H9 (cell line): ENCODE results near the gene NDST1. TPM values are rescaled to one million over a fixed set of nuclear protein-coding genes. Genes with fewer than 3 reads are reported as not detected.

Source experiments
- DNase-seq: peaks from one replicate; pipeline ENCODE4 v3.0.0-alpha.2; 2017
- H2AFZ ChIP-seq: one replicate; pipeline ENCODE4 v1.6.1; 2013; ENCODE audit warnings: mild to moderate bottlenecking, low read length, control low read depth, moderate library complexity
- H2AK5ac ChIP-seq: 2 replicates; pipeline ENCODE4 v1.6.1; 2013; ENCODE audit warnings: low read length, control low read depth, mixed read lengths; ENCODE audit not compliant: insufficient read length
- H2BK120ac ChIP-seq: one replicate; pipeline ENCODE4 v1.6.1; 2013; ENCODE audit warnings: low read depth, mild to moderate bottlenecking, low read length, control low read depth, inconsistent platforms; ENCODE audit not compliant: poor library complexity, severe bottlenecking
- H2BK12ac ChIP-seq: 2 replicates; pipeline ENCODE4 v1.6.1; 2013; ENCODE audit warnings: low read length, control low read depth, mixed read lengths, low read depth; ENCODE audit not compliant: insufficient read length
- H2BK15ac ChIP-seq: 2 replicates; pipeline ENCODE4 v1.6.1; 2013; ENCODE audit warnings: low read depth, low read length, control low read depth
- H2BK20ac ChIP-seq: one replicate; pipeline ENCODE4 v1.6.1; 2013; ENCODE audit warnings: low read depth, mild to moderate bottlenecking, low read length, control low read depth, inconsistent platforms; ENCODE audit not compliant: poor library complexity, severe bottlenecking
- H2BK5ac ChIP-seq: 2 replicates; pipeline ENCODE4 v1.6.1; 2013; ENCODE audit warnings: low read length, control low read depth, mixed read lengths; ENCODE audit not compliant: insufficient read length
- H3K14ac ChIP-seq: 2 replicates; pipeline ENCODE4 v1.6.1; 2013; ENCODE audit warnings: low read length, control low read depth; ENCODE audit not compliant: insufficient read depth
- H3K18ac ChIP-seq: 2 replicates; pipeline ENCODE4 v1.6.1; 2013; ENCODE audit warnings: low read depth, mild to moderate bottlenecking, mixed read lengths, low read length, control low read depth; ENCODE audit not compliant: insufficient read length
- H3K23ac ChIP-seq: 2 replicates; pipeline ENCODE4 v1.6.1; 2013; ENCODE audit warnings: low read length, control low read depth, mixed read lengths, low read depth; ENCODE audit not compliant: insufficient read length
- H3K23me2 ChIP-seq: 2 replicates; pipeline ENCODE4 v1.6.1; 2013; ENCODE audit warnings: low read depth, mild to moderate bottlenecking, mixed read lengths, low read length, control low read depth; ENCODE audit not compliant: insufficient read length, poor library complexity, severe bottlenecking
- H3K27ac ChIP-seq: 2 replicates; pipeline ENCODE4 v1.5.1; 2013; ENCODE audit warnings: low read length, control low read depth, mixed read lengths, low read depth; ENCODE audit not compliant: insufficient read length
- H3K27me3 ChIP-seq: 2 replicates; pipeline ENCODE4 v1.6.1; 2013; ENCODE audit warnings: low read length, control low read depth, inconsistent platforms; ENCODE audit not compliant: insufficient read depth
- H3K4ac ChIP-seq: 2 replicates; pipeline ENCODE4 v1.6.1; 2013; ENCODE audit warnings: low read depth, mild to moderate bottlenecking, control low read depth, inconsistent platforms, low read length, moderate library complexity
- H3K4me1 ChIP-seq: 2 replicates; pipeline ENCODE4 v1.6.1; 2013; ENCODE audit warnings: low read length, control low read depth, inconsistent platforms; ENCODE audit not compliant: insufficient read depth
- H3K4me2 ChIP-seq: 2 replicates; pipeline ENCODE4 v1.6.1; 2013; ENCODE audit warnings: low read length, control low read depth, mixed read lengths; ENCODE audit not compliant: insufficient read length, insufficient read depth
- H3K56ac ChIP-seq: 2 replicates; pipeline ENCODE4 v1.6.1; 2013; ENCODE audit warnings: low read depth, mild to moderate bottlenecking, mixed read lengths, low read length, control low read depth; ENCODE audit not compliant: insufficient read length
- H3K79me1 ChIP-seq: 2 replicates; pipeline ENCODE4 v1.6.1; 2013; ENCODE audit warnings: low read depth, mild to moderate bottlenecking, moderate library complexity, low read length, control low read depth, inconsistent platforms; ENCODE audit not compliant: insufficient read depth, poor library complexity, severe bottlenecking
- H3K79me2 ChIP-seq: 2 replicates; pipeline ENCODE4 v1.6.1; 2013; ENCODE audit warnings: low read length, control low read depth, inconsistent platforms; ENCODE audit not compliant: insufficient read depth
- H3K9ac ChIP-seq: 2 replicates; pipeline ENCODE4 v1.6.1; 2013; ENCODE audit warnings: low read length, control low read depth, mixed read lengths; ENCODE audit not compliant: insufficient read length; ENCODE audit errors: extremely low read depth
- H3K9me3 ChIP-seq: one replicate; pipeline ENCODE4 v1.6.1; 2013; ENCODE audit warnings: low read depth, low read length, inconsistent platforms; ENCODE audit not compliant: control insufficient read depth
- H3T11ph ChIP-seq: one replicate; pipeline ENCODE4 v1.6.1; 2013; ENCODE audit warnings: mild to moderate bottlenecking, low read length, control low read depth, inconsistent platforms
- H4K20me1 ChIP-seq: one replicate; pipeline ENCODE4 v1.6.1; 2013; ENCODE audit not compliant: control insufficient read depth, insufficient read length, insufficient read depth
- H4K5ac ChIP-seq: 2 replicates; pipeline ENCODE4 v1.6.1; 2013; ENCODE audit warnings: low read depth, mild to moderate bottlenecking, mixed read lengths, low read length, control low read depth; ENCODE audit not compliant: insufficient read length
- H4K8ac ChIP-seq: replicated peaks from 2 replicates; pipeline ENCODE4 v1.6.1; 2013; ENCODE audit warnings: low read length, control low read depth, mixed read lengths, low read depth; ENCODE audit not compliant: insufficient read length
- H4K91ac ChIP-seq: 2 replicates; pipeline ENCODE4 v1.6.1; 2013; ENCODE audit warnings: low read depth, mild to moderate bottlenecking, moderate library complexity, mixed read lengths, low read length, control low read depth; ENCODE audit not compliant: insufficient read length
- H3K27ac Mint-ChIP-seq, 3 experiments: 2 replicates in 2 of 3; 3 replicates in 1 of 3; pipeline ENCODE4 v1.8.0; 2020 to 2021; ENCODE audit warnings: mixed read lengths in 3 of 3, mild to moderate bottlenecking in 1 of 3, moderate library complexity in 1 of 3
- H3K27me3 Mint-ChIP-seq: 2 replicates; pipeline ENCODE4 v1.8.0; 2021; ENCODE audit warnings: low read depth, mild to moderate bottlenecking, moderate library complexity, mixed read lengths
- H3K36me3 Mint-ChIP-seq, 3 experiments: 2 replicates in 2 of 3; 3 replicates in 1 of 3; pipeline ENCODE4 v1.8.0; 2020 to 2021; ENCODE audit warnings: low read depth in 3 of 3, mixed read lengths in 3 of 3; ENCODE audit not compliant: insufficient read depth in 1 of 3
- H3K4me1 Mint-ChIP-seq, 2 experiments: 2 replicates each; pipeline ENCODE4 v1.8.0; 2020; ENCODE audit warnings: mixed read lengths in 2 of 2
- H3K4me3 Mint-ChIP-seq, 2 experiments: 2 replicates in 1 of 2; 3 replicates in 1 of 2; pipeline ENCODE4 v1.8.0; 2020 to 2021; ENCODE audit warnings: mild to moderate bottlenecking in 2 of 2, mixed read lengths in 2 of 2, moderate library complexity in 1 of 2
- H3K9me3 Mint-ChIP-seq, 2 experiments: 2 replicates in 1 of 2; 3 replicates in 1 of 2; pipeline ENCODE4 v1.8.0; 2020; ENCODE audit warnings: mild to moderate bottlenecking in 2 of 2, mixed read lengths in 2 of 2, moderate library complexity in 1 of 2
- CTCF ChIP-seq: fragments of 200-600 bp; sonication (generic); conservative IDR thresholded peaks from 3 replicates; pipeline ENCODE4 v1.8.0; 2021; ENCODE audit warnings: antibody characterized with exemption, mild to moderate bottlenecking
- WGBS: extraction: QIAGEN DNeasy Blood & Tissue Kit; methylation state at CpG from one replicate; pipeline ENCODE4 v1.1.7; 2013; ENCODE audit warnings: missing lambda C conversion rate, low lambda C conversion rate, mixed read lengths; ENCODE audit not compliant: insufficient read length; ENCODE audit errors: extremely low coverage; 5-methylcytosine and 5-hydroxymethylcytosine counted together
- total RNA-seq: library from RNA; stranded (reverse); gene quantifications from 2 replicates; pipeline ENCODE4 v1.2.1, GENCODE V29; 2021

Gene NDST1
- total RNA-seq, 1 experiment from 2014 or later, result 65.5 TPM

- Histone ChIP-seq H3K79me2 (no peaks in the 10 kb centered on the region), H3K79me1 (no peaks in the 10 kb centered on the region), H3K27me3 (no peaks in the 10 kb centered on the region), H3K18ac (no peak overlapping the region), H2AK5ac (no peak overlapping the region), H2BK120ac (no peak overlapping the region), H2BK15ac (no peak overlapping the region), H3K4me1 (no peaks in the 10 kb centered on the region), H3T11ph (no peak overlapping the region), H3K23ac (no peak overlapping the region), H4K20me1 (peaks cover 2% of the 10 kb centered on the region), H2AFZ (no peak overlapping the region), H3K14ac (no peak overlapping the region; the same call in 1 of the 2 replicates), H3K56ac (no peak overlapping the region), H3K27ac (no peak overlapping the region), H3K4ac (no peak overlapping the region), H4K5ac (no peak overlapping the region), H3K4me2 (no peak overlapping the region), H4K8ac (no peak overlapping the region), H2BK20ac (no peak overlapping the region), H3K9ac (no peak overlapping the region), H2BK5ac (no peak overlapping the region), H2BK12ac (no peak overlapping the region), H4K91ac (no peak overlapping the region), H3K9me3 (no peaks in the 10 kb centered on the region), H3K23me2 (no peaks in the 10 kb centered on the region)
- no peak for TF ChIP-seq CTCF
- Mint-ChIP-seq H3K36me3 (no peaks in the 10 kb centered on the region), H3K9me3 (no peaks in the 10 kb centered on the region), H3K27ac (peak overlapping the region in 1 of 3 experiments; percentile 72; a peak in 1 of 7 replicates), H3K4me3 (no peak overlapping the region), H3K4me1 (peaks cover 8 to 11% of the 10 kb centered on the region in 2 experiments), H3K27me3 (peaks cover 2% of the 10 kb centered on the region)
- no CpG with 5 or more reads among the region's 16 CpGs for WGBS
- no peak for DNase-seq
Measured at GRCh38 chr5:150578781-150579461, 71.0 kb downstream of the NDST1 start.
